ENCODE measurements around the gene KRTAP10-12. TPM values are rescaled to one million over a fixed set of nuclear protein-coding genes. Genes with fewer than 3 reads are reported as not detected.
"Not testable (repeated sequence)": the region's sequence is repeated elsewhere in the genome, so short reads cannot be mapped to it uniquely, and the experiment has no call there.

KRTAP10-12 gene
- total RNA-seq, 1 experiment from 2014 or later, result not detected

DNA sequence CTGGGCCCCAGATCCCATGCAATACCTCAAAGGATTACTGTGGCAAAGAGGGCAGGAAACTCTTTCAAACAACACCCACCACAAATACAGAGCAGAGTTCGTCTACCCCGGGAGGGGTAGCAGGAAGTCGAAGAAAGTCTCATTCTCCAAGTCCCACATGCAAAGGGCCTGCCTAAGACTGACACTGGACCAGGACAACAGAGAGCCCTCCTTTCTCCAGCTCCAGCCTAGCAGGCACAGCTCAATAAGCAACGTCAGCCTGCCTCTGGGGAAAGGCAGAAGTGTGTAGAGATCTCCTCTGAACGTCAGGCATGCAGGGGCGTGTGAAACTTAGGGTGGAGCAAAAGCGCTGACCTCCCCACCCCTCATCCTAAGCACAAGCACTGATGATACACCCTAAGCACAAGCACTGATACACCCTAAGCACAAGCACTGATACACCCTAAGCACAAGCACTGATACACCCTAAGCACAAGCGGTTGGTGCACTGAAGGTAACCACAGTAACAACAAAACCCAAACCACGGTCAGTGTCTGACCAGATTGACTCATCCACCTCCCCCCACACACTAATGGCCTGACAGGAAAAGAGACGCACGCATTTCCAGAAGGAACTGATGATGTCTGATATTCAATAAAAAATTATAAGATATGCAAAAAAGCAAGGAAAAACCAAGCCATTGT, 37.9 kb upstream of the KRTAP10-12 start:
- peak; percentile 45; the same call in 1 of the 2 replicates for ATAC-seq
- no peak for DNase-seq (ENCODE audit: low spot score)
- H3K4me1 Mint-ChIP-seq, result peaks cover 39% of the 10 kb centered on the region
- H3K27ac Mint-ChIP-seq, result peak overlapping the region; percentile 69
- ChIA-PET CTCF (no interaction called here), POLR2A (no interaction called here)
- TF ChIP-seq TCF7 (CRISPR knock-in tag; IDR thresholded peaks at IDR 0.05; ENCODE audit: low read depth) (no peak), GRHL2 (CRISPR knock-in tag; IDR thresholded peaks at IDR 0.05; ENCODE audit: insufficient replicate concordance, severe bottlenecking) (no peak), NR2C2 (CRISPR knock-in tag; IDR thresholded peaks at IDR 0.05) (no peak), ZNF317 (CRISPR knock-in tag; IDR thresholded peaks at IDR 0.05; ENCODE audit: borderline replicate concordance, low read depth) (no peak), SOX15 (CRISPR knock-in tag; IDR thresholded peaks at IDR 0.05) (no peak), FOXP1 (CRISPR knock-in tag; IDR thresholded peaks at IDR 0.05; ENCODE audit: borderline replicate concordance) (no peak)
- TF ChIP-seq, protein P1, sequence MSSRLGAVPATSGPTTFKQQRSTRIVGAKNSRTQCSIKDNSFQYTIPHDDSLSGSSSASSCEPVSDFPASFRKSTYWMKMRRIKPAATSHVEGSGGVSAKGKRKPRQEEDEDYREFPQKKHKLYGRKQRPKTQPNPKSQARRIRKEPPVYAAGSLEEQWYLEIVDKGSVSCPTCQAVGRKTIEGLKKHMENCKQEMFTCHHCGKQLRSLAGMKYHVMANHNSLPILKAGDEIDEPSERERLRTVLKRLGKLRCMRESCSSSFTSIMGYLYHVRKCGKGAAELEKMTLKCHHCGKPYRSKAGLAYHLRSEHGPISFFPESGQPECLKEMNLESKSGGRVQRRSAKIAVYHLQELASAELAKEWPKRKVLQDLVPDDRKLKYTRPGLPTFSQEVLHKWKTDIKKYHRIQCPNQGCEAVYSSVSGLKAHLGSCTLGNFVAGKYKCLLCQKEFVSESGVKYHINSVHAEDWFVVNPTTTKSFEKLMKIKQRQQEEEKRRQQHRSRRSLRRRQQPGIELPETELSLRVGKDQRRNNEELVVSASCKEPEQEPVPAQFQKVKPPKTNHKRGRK (CRISPR knock-in tag; IDR thresholded peaks at IDR 0.05; ENCODE audit: borderline replicate concordance), result no peak
- TF ChIP-seq, protein P2, sequence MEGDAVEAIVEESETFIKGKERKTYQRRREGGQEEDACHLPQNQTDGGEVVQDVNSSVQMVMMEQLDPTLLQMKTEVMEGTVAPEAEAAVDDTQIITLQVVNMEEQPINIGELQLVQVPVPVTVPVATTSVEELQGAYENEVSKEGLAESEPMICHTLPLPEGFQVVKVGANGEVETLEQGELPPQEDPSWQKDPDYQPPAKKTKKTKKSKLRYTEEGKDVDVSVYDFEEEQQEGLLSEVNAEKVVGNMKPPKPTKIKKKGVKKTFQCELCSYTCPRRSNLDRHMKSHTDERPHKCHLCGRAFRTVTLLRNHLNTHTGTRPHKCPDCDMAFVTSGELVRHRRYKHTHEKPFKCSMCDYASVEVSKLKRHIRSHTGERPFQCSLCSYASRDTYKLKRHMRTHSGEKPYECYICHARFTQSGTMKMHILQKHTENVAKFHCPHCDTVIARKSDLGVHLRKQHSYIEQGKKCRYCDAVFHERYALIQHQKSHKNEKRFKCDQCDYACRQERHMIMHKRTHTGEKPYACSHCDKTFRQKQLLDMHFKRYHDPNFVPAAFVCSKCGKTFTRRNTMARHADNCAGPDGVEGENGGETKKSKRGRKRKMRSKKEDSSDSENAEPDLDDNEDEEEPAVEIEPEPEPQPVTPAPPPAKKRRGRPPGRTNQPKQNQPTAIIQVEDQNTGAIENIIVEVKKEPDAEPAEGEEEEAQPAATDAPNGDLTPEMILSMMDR (IDR thresholded peaks at IDR 0.05), result no peak
- TF ChIP-seq, protein P3, sequence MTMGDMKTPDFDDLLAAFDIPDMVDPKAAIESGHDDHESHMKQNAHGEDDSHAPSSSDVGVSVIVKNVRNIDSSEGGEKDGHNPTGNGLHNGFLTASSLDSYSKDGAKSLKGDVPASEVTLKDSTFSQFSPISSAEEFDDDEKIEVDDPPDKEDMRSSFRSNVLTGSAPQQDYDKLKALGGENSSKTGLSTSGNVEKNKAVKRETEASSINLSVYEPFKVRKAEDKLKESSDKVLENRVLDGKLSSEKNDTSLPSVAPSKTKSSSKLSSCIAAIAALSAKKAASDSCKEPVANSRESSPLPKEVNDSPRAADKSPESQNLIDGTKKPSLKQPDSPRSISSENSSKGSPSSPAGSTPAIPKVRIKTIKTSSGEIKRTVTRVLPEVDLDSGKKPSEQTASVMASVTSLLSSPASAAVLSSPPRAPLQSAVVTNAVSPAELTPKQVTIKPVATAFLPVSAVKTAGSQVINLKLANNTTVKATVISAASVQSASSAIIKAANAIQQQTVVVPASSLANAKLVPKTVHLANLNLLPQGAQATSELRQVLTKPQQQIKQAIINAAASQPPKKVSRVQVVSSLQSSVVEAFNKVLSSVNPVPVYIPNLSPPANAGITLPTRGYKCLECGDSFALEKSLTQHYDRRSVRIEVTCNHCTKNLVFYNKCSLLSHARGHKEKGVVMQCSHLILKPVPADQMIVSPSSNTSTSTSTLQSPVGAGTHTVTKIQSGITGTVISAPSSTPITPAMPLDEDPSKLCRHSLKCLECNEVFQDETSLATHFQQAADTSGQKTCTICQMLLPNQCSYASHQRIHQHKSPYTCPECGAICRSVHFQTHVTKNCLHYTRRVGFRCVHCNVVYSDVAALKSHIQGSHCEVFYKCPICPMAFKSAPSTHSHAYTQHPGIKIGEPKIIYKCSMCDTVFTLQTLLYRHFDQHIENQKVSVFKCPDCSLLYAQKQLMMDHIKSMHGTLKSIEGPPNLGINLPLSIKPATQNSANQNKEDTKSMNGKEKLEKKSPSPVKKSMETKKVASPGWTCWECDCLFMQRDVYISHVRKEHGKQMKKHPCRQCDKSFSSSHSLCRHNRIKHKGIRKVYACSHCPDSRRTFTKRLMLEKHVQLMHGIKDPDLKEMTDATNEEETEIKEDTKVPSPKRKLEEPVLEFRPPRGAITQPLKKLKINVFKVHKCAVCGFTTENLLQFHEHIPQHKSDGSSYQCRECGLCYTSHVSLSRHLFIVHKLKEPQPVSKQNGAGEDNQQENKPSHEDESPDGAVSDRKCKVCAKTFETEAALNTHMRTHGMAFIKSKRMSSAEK (CRISPR knock-in tag; IDR thresholded peaks at IDR 0.05; ENCODE audit: borderline replicate concordance), result no peak
- H3K36me3 Mint-ChIP-seq, result peaks cover 20% of the 10 kb centered on the region
- H3K9me3 Mint-ChIP-seq, result peaks cover 18% of the 10 kb centered on the region
- H3K27me3 Mint-ChIP-seq (ENCODE audit: low read depth), result peaks cover 4% of the 10 kb centered on the region; the same call in 1 of the 2 replicates
- no peak overlapping the region for H3K4me3 Mint-ChIP-seq

DNA sequence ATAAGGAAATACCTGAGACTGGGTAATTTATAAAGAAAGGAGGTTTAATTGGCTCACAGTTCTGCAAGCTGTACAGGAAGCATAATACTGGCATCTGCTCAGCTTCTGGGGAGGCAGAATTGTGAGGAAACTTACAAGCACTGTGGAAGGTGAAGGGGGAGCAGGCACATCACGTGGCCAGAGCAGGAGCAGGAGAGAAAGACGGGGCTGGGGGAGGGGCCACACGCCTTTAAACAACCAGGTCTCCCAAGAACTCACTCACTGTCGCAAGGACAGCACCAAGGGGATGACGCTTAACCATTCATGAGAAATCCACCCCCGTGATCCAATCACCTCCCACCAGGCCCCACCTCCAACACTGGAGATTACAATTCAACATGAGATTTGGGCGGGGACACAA, 35.4 kb upstream of the KRTAP10-12 start:
- peak overlapping the region; percentile 90 for H3K27ac Mint-ChIP-seq
- H3K36me3 Mint-ChIP-seq, result peaks cover 12% of the 10 kb centered on the region
- CTCF ChIA-PET; H3K4me3 Mint-ChIP-seq; H3K27me3 Mint-ChIP-seq (ENCODE audit: low read depth); POLR2A ChIA-PET; H3K9me3 Mint-ChIP-seq: not testable (repeated sequence)
- TF ChIP-seq, protein P4, sequence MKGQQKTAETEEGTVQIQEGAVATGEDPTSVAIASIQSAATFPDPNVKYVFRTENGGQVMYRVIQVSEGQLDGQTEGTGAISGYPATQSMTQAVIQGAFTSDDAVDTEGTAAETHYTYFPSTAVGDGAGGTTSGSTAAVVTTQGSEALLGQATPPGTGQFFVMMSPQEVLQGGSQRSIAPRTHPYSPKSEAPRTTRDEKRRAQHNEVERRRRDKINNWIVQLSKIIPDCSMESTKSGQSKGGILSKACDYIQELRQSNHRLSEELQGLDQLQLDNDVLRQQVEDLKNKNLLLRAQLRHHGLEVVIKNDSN (CRISPR knock-in tag; IDR thresholded peaks at IDR 0.05), result peak; percentile 89
- TF ChIP-seq, protein P5, sequence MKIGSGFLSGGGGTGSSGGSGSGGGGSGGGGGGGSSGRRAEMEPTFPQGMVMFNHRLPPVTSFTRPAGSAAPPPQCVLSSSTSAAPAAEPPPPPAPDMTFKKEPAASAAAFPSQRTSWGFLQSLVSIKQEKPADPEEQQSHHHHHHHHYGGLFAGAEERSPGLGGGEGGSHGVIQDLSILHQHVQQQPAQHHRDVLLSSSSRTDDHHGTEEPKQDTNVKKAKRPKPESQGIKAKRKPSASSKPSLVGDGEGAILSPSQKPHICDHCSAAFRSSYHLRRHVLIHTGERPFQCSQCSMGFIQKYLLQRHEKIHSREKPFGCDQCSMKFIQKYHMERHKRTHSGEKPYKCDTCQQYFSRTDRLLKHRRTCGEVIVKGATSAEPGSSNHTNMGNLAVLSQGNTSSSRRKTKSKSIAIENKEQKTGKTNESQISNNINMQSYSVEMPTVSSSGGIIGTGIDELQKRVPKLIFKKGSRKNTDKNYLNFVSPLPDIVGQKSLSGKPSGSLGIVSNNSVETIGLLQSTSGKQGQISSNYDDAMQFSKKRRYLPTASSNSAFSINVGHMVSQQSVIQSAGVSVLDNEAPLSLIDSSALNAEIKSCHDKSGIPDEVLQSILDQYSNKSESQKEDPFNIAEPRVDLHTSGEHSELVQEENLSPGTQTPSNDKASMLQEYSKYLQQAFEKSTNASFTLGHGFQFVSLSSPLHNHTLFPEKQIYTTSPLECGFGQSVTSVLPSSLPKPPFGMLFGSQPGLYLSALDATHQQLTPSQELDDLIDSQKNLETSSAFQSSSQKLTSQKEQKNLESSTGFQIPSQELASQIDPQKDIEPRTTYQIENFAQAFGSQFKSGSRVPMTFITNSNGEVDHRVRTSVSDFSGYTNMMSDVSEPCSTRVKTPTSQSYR (CRISPR knock-in tag; IDR thresholded peaks at IDR 0.05), result peak; percentile 31; the same call in 1 of the 2 replicates
- TF ChIP-seq, protein P6, sequence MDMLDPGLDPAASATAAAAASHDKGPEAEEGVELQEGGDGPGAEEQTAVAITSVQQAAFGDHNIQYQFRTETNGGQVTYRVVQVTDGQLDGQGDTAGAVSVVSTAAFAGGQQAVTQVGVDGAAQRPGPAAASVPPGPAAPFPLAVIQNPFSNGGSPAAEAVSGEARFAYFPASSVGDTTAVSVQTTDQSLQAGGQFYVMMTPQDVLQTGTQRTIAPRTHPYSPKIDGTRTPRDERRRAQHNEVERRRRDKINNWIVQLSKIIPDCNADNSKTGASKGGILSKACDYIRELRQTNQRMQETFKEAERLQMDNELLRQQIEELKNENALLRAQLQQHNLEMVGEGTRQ (CRISPR knock-in tag; IDR thresholded peaks at IDR 0.05), result peak; percentile 92
- DNase-seq (ENCODE audit: low spot score) (peak; percentile 70), ATAC-seq (peak; percentile 86)
- peaks cover 39% of the 10 kb centered on the region for H3K4me1 Mint-ChIP-seq
